Testis (tissue), 2 donors: ENCODE results near the gene ASB6.

Experiments used
- POLR2A ChIP-seq: fragments of 450-650 bp; IDR thresholded peaks from one replicate; pipeline ENCODE4 v1.6.1; 2017; ENCODE audit warnings: antibody characterized with exemption, mild to moderate bottlenecking, moderate library complexity
- TF ChIP-seq, protein P1 (sequence below), 3 experiments: fragments of 450-650 bp in 2 of 3; fragments of 200-600 bp in 1 of 3; sonication (generic) in 1 of 3; IDR thresholded peaks; one replicate each; pipeline ENCODE4 v1.5.1; 2016 to 2019; ENCODE audit warnings: antibody characterized with exemption in 3 of 3, mild to moderate bottlenecking in 2 of 3, moderate library complexity in 1 of 3

DNA sequence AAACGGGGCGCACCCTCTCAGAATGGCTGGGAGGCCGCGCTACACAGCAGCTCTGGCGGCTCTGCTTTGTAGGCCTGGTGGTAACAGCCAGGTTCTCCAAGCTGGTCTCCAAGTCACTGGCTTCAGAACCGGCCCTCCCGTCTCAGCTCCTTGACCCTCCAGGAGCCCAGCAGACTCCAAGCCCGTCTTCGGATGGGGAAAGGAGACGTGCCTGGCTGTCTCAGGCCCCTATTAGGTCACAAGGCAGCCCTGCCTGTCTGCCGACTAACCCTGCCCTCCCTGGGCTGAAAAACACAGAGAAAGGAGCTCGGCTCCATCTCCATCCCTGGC lies 2.2 kb downstream of the ASB6 start:
- no peak for TF ChIP-seq POLR2A
- TF ChIP-seq, protein P1, sequence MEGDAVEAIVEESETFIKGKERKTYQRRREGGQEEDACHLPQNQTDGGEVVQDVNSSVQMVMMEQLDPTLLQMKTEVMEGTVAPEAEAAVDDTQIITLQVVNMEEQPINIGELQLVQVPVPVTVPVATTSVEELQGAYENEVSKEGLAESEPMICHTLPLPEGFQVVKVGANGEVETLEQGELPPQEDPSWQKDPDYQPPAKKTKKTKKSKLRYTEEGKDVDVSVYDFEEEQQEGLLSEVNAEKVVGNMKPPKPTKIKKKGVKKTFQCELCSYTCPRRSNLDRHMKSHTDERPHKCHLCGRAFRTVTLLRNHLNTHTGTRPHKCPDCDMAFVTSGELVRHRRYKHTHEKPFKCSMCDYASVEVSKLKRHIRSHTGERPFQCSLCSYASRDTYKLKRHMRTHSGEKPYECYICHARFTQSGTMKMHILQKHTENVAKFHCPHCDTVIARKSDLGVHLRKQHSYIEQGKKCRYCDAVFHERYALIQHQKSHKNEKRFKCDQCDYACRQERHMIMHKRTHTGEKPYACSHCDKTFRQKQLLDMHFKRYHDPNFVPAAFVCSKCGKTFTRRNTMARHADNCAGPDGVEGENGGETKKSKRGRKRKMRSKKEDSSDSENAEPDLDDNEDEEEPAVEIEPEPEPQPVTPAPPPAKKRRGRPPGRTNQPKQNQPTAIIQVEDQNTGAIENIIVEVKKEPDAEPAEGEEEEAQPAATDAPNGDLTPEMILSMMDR (IDR thresholded peaks at IDR 0.05) = no peak
